Trophoblast cell (in vitro differentiated cells and primary cell): Measurements from ENCODE around the gene GRIN3A.

Experiments
- DNase-seq, 2 donors: peaks; one replicate each; pipeline ENCODE4 v3.0.0-alpha.2; 2016
- H2AFZ ChIP-seq: 2 replicates; pipeline ENCODE4 v1.6.1; 2013; ENCODE audit warnings: low read length, moderate library complexity, mild to moderate bottlenecking; ENCODE audit not compliant: insufficient read depth, poor library complexity
- H2AK5ac ChIP-seq: 2 replicates; pipeline ENCODE4 v1.6.1; 2013; ENCODE audit warnings: mild to moderate bottlenecking, low read length
- H2BK120ac ChIP-seq: 2 replicates; pipeline ENCODE4 v1.6.1; 2013; ENCODE audit warnings: low read length, mild to moderate bottlenecking, moderate library complexity; ENCODE audit not compliant: insufficient read depth, poor library complexity
- H2BK12ac ChIP-seq: 2 replicates; pipeline ENCODE4 v1.6.1; 2013; ENCODE audit warnings: mild to moderate bottlenecking, low read length, moderate library complexity
- H2BK5ac ChIP-seq: 2 replicates; pipeline ENCODE4 v1.6.1; 2013; ENCODE audit warnings: low read length, low read depth, moderate library complexity, mild to moderate bottlenecking; ENCODE audit not compliant: poor library complexity
- H3K14ac ChIP-seq: 2 replicates; pipeline ENCODE4 v1.6.1; 2013; ENCODE audit warnings: mild to moderate bottlenecking, low read length
- H3K18ac ChIP-seq: 2 replicates; pipeline ENCODE4 v1.6.1; 2013; ENCODE audit warnings: mild to moderate bottlenecking, low read length
- H3K23ac ChIP-seq: 2 replicates; pipeline ENCODE4 v1.6.1; 2013; ENCODE audit warnings: low read length
- H3K27ac ChIP-seq: 2 replicates; pipeline ENCODE4 v1.5.1; 2013; ENCODE audit warnings: low read depth, mild to moderate bottlenecking, inconsistent platforms, low read length, moderate library complexity
- H3K27me3 ChIP-seq: 2 replicates; pipeline ENCODE4 v1.6.1; 2013; ENCODE audit warnings: inconsistent platforms, mild to moderate bottlenecking, low read length, moderate library complexity; ENCODE audit not compliant: insufficient read depth
- H3K36me3 ChIP-seq, 2 experiments: 1 replicate in 1 of 2; 2 replicates in 1 of 2; pipeline ENCODE4 v1.6.1; 2013; ENCODE audit warnings: low read length in 2 of 2, mild to moderate bottlenecking in 2 of 2, moderate library complexity in 1 of 2; ENCODE audit not compliant: insufficient read depth in 2 of 2, control insufficient read depth in 1 of 2
- H3K4ac ChIP-seq: 2 replicates; pipeline ENCODE4 v1.6.1; 2013; ENCODE audit warnings: low read depth, mild to moderate bottlenecking, low read length, moderate library complexity
- H3K4me1 ChIP-seq, 2 experiments: 1 replicate in 1 of 2; 2 replicates in 1 of 2; pipeline ENCODE4 v1.6.1; 2013; ENCODE audit warnings: low read length in 2 of 2, mild to moderate bottlenecking in 2 of 2, moderate library complexity in 1 of 2; ENCODE audit not compliant: insufficient read depth in 2 of 2, control insufficient read depth in 1 of 2
- H3K4me2 ChIP-seq: 2 replicates; pipeline ENCODE4 v1.6.1; 2013; ENCODE audit warnings: inconsistent platforms, mild to moderate bottlenecking, low read length, moderate library complexity
- H3K4me3 ChIP-seq: 2 replicates; pipeline ENCODE4 v1.5.1; 2013; ENCODE audit warnings: mild to moderate bottlenecking, low read depth, low read length, inconsistent platforms
- H3K79me1 ChIP-seq: one replicate; pipeline ENCODE4 v1.6.1; 2013; ENCODE audit warnings: low read length
- H3K79me2 ChIP-seq: 2 replicates; pipeline ENCODE4 v1.6.1; 2013; ENCODE audit warnings: low read length, mild to moderate bottlenecking; ENCODE audit not compliant: control insufficient read depth, insufficient read depth, poor library complexity
- H3K9ac ChIP-seq: 2 replicates; pipeline ENCODE4 v1.6.1; 2013; ENCODE audit warnings: mild to moderate bottlenecking, low read length
- H3K9me3 ChIP-seq: 2 replicates; pipeline ENCODE4 v1.6.1; 2013; ENCODE audit warnings: low read depth, mild to moderate bottlenecking, control low read depth, inconsistent platforms, low read length; ENCODE audit not compliant: insufficient read depth
- H4K12ac ChIP-seq: 2 replicates; pipeline ENCODE4 v1.6.1; 2013; ENCODE audit warnings: low read depth, mild to moderate bottlenecking, low read length, moderate library complexity
- H4K8ac ChIP-seq: 2 replicates; pipeline ENCODE4 v1.6.1; 2013; ENCODE audit warnings: low read depth, mild to moderate bottlenecking, low read length, moderate library complexity
- H4K91ac ChIP-seq: one replicate; pipeline ENCODE4 v1.6.1; 2013; ENCODE audit warnings: low read depth, mild to moderate bottlenecking, low read length, moderate library complexity
- WGBS: extraction: QIAGEN DNeasy Blood & Tissue Kit; methylation state at CpG from one replicate; pipeline ENCODE4 v1.1.7; 2013; ENCODE audit warnings: missing lambda C conversion rate; ENCODE audit not compliant: insufficient read length, insufficient coverage; ENCODE audit errors: extremely low coverage; 5-methylcytosine and 5-hydroxymethylcytosine counted together

The GRIN3A gene

GRCh38 chr9:101635473-101635872 is 103.0 kb downstream of the GRIN3A start:
- Histone ChIP-seq H3K4me1 (no peaks in the 10 kb centered on the region), H3K23ac (no peak overlapping the region)

GRCh38 chr9:101634741-101635409 is 103.6 kb downstream of the GRIN3A start:
- H2BK120ac ChIP-seq = no peak overlapping the region
- H3K4ac ChIP-seq = no peak overlapping the region
- H3K23ac ChIP-seq = no peak overlapping the region
- H2AFZ ChIP-seq = no peak overlapping the region
- H3K4me2 ChIP-seq = no peak overlapping the region
- no peak overlapping the region for H3K4me3 ChIP-seq
- H4K12ac ChIP-seq = no peak overlapping the region
- H3K4me1 ChIP-seq = no peaks in the 10 kb centered on the region
- no peak overlapping the region for H4K91ac ChIP-seq
- no peak overlapping the region for H4K8ac ChIP-seq
- no peaks in the 10 kb centered on the region for H3K79me2 ChIP-seq
- no peak overlapping the region for H3K14ac ChIP-seq
- H2AK5ac ChIP-seq = no peak overlapping the region
- H3K27me3 ChIP-seq = no peaks in the 10 kb centered on the region
- no peak overlapping the region for H3K9ac ChIP-seq
- H2BK12ac ChIP-seq = no peak overlapping the region
- H3K79me1 ChIP-seq = no peaks in the 10 kb centered on the region
- no peak overlapping the region for H3K18ac ChIP-seq
- no peaks in the 10 kb centered on the region for H3K9me3 ChIP-seq
- no peak for DNase-seq
- H2BK5ac ChIP-seq = no peak overlapping the region
- no peaks in the 10 kb centered on the region for H3K36me3 ChIP-seq
- no peak overlapping the region for H3K27ac ChIP-seq
- no CpG with 5 or more reads among the region's 4 CpGs for WGBS

More at GRCh38 chr9:101635473-101635872, 103.0 kb downstream of the GRIN3A start:
- no peak overlapping the region for H2AK5ac ChIP-seq
- no peak overlapping the region for H3K9ac ChIP-seq
- H3K18ac ChIP-seq = no peak overlapping the region
- no peak overlapping the region for H2BK120ac ChIP-seq
- no peaks in the 10 kb centered on the region for H3K36me3 ChIP-seq
- no peaks in the 10 kb centered on the region for H3K9me3 ChIP-seq
- no peak overlapping the region for H2BK5ac ChIP-seq
- H3K79me2 ChIP-seq = no peaks in the 10 kb centered on the region
- no CpG with 5 or more reads among the region's 1 CpG for WGBS
- H4K8ac ChIP-seq = no peak overlapping the region
- no peak overlapping the region for H3K4me3 ChIP-seq
- H3K4ac ChIP-seq = no peak overlapping the region
- no peak overlapping the region for H3K27ac ChIP-seq
- no peak overlapping the region for H2AFZ ChIP-seq
- H3K27me3 ChIP-seq = no peaks in the 10 kb centered on the region
- H3K79me1 ChIP-seq = no peaks in the 10 kb centered on the region
- H2BK12ac ChIP-seq = no peak overlapping the region
- H4K91ac ChIP-seq = no peak overlapping the region
- H4K12ac ChIP-seq = no peak overlapping the region
- H3K4me2 ChIP-seq = no peak overlapping the region
- H3K14ac ChIP-seq = no peak overlapping the region
- DNase-seq = no peak

GRCh38 chr9:101632611-101633010 is 105.8 kb downstream of the GRIN3A start:
- Histone ChIP-seq H2BK5ac (no peak overlapping the region), H4K8ac (no peak overlapping the region), H3K14ac (no peak overlapping the region), H3K79me1 (no peaks in the 10 kb centered on the region), H3K9ac (no peak overlapping the region), H3K27ac (no peak overlapping the region), H3K4me3 (no peak overlapping the region), H3K18ac (no peak overlapping the region), H3K4ac (no peak overlapping the region), H2AFZ (no peak overlapping the region), H4K91ac (no peak overlapping the region), H3K23ac (no peak overlapping the region), H3K4me1 (no peaks in the 10 kb centered on the region), H3K36me3 (no peaks in the 10 kb centered on the region), H2BK12ac (no peak overlapping the region), H2BK120ac (no peak overlapping the region), H4K12ac (no peak overlapping the region), H2AK5ac (no peak overlapping the region), H3K9me3 (no peaks in the 10 kb centered on the region), H3K79me2 (no peaks in the 10 kb centered on the region), H3K4me2 (no peak overlapping the region), H3K27me3 (no peaks in the 10 kb centered on the region)
- DNase-seq = no peak
- WGBS = no CpG with 5 or more reads among the region's 1 CpG

GRCh38 chr9:101631892-101632291 is 106.6 kb downstream of the GRIN3A start:
- H3K18ac ChIP-seq = no peak overlapping the region
- H3K4me3 ChIP-seq = no peak overlapping the region
- no peak for DNase-seq
- H4K91ac ChIP-seq = no peak overlapping the region
- H4K12ac ChIP-seq = no peak overlapping the region
- H3K4me1 ChIP-seq = no peaks in the 10 kb centered on the region
- no peak overlapping the region for H3K27ac ChIP-seq
- H2AK5ac ChIP-seq = no peak overlapping the region
- H3K4me2 ChIP-seq = no peak overlapping the region
- no peaks in the 10 kb centered on the region for H3K79me2 ChIP-seq
- no peak overlapping the region for H3K9ac ChIP-seq
- no peaks in the 10 kb centered on the region for H3K27me3 ChIP-seq
- no peak overlapping the region for H2BK120ac ChIP-seq
- no peaks in the 10 kb centered on the region for H3K9me3 ChIP-seq
- WGBS = no CpG with 5 or more reads among the region's 2 CpGs
- no peak overlapping the region for H4K8ac ChIP-seq
- no peak overlapping the region for H2BK5ac ChIP-seq
- H3K36me3 ChIP-seq = no peaks in the 10 kb centered on the region
- no peak overlapping the region for H3K4ac ChIP-seq
- no peaks in the 10 kb centered on the region for H3K79me1 ChIP-seq
- H2BK12ac ChIP-seq = no peak overlapping the region
- no peak overlapping the region for H2AFZ ChIP-seq
- no peak overlapping the region for H3K23ac ChIP-seq
- no peak overlapping the region for H3K14ac ChIP-seq
